Thyroid gland (tissue), 4 donors: ENCODE results near the gene EVC. TPM values are rescaled to one million over a fixed set of nuclear protein-coding genes. Genes with fewer than 3 reads are reported as not detected.

Experiments used
- DNase-seq, 2 donors: peaks; one replicate each; pipeline ENCODE4 v3.0.0-alpha.2; 2019
- H3K27ac ChIP-seq, 3 donors: fragments of 200-600 bp; sonication (generic); 1 replicate in 2 of 3; 2 replicates in 1 of 3; pipeline ENCODE4 v1.5.1; 2016 to 2019; ENCODE audit warnings: mild to moderate bottlenecking in 1 of 3, moderate library complexity in 1 of 3
- H3K27me3 ChIP-seq: fragments of 200-600 bp; sonication (generic); one replicate; pipeline ENCODE4 v1.5.1; 2019
- H3K36me3 ChIP-seq, 2 donors: fragments of 200-600 bp; sonication (generic); one replicate each; pipeline ENCODE4 v1.5.1; 2016 to 2019
- H3K4me1 ChIP-seq, 2 donors: fragments of 200-600 bp; sonication (generic); one replicate each; pipeline ENCODE4 v1.5.1; 2017 to 2019
- H3K4me3 ChIP-seq, 3 donors: fragments of 200-600 bp; sonication (generic); replicated peaks in 1 of 3; 1 replicate in 2 of 3; 2 replicates in 1 of 3; pipeline ENCODE4 v1.5.1; 2016; ENCODE audit warnings: mild to moderate bottlenecking in 1 of 3
- H3K9me3 ChIP-seq: fragments of 200-600 bp; sonication (generic); one replicate; pipeline ENCODE4 v1.5.1; 2017
- POLR2A ChIP-seq, 2 donors: fragments of 450-650 bp; IDR thresholded peaks; one replicate each; pipeline ENCODE4 v1.6.1; 2017; ENCODE audit warnings: antibody characterized with exemption in 2 of 2, mild to moderate bottlenecking in 2 of 2, moderate library complexity in 1 of 2
- WGBS, 2 donors: methylation state at CpG; one replicate each; pipeline ENCODE4 v1.1.5; 2017; 5-methylcytosine and 5-hydroxymethylcytosine counted together
- intact Hi-C: fragments of 100-400 bp; cut with DNase I; formaldehyde crosslinking; loops from one replicate; pipeline ENCODE4 v1.15.1; 2023
- total RNA-seq, 4 donors: library from RNA; depleted of rRNA; stranded (reverse); fragments of >200 nt; gene quantifications; one replicate each; pipeline ENCODE4 v1.2.3, GENCODE V29; 2016
- TF ChIP-seq, protein P1 (sequence below), 6 experiments: fragments of 200-600 bp in 3 of 6; fragments of 450-650 bp in 3 of 6; sonication (generic) in 3 of 6; IDR thresholded peaks; one replicate each; pipeline ENCODE4 v1.5.1; 2016 to 2019; ENCODE audit warnings: antibody characterized with exemption in 6 of 6, mild to moderate bottlenecking in 2 of 6, inconsistent platforms in 1 of 6, moderate library complexity in 1 of 6

The EVC gene
- total RNA-seq, 4 donors from 2014 or later = 21.4 to 43.6 (median 38.6) TPM

- 89 to 93% methylated on average over 8 of the region's 8 CpGs for WGBS, 2 donors
- Histone ChIP-seq H3K36me3 (peaks cover 0 to 5% of the 10 kb centered on the region in 2 donors), H3K9me3 (no peaks in the 10 kb centered on the region), H3K27ac (no peak overlapping the region), H3K4me1 (peaks cover 3 to 7% of the 10 kb centered on the region in 2 donors), H3K4me3 (no peak overlapping the region), H3K27me3 (no peaks in the 10 kb centered on the region)
- intact Hi-C loops = no loop called here
- no peak for TF ChIP-seq POLR2A (IDR thresholded peaks at IDR 0.05)
- TF ChIP-seq, protein P1, sequence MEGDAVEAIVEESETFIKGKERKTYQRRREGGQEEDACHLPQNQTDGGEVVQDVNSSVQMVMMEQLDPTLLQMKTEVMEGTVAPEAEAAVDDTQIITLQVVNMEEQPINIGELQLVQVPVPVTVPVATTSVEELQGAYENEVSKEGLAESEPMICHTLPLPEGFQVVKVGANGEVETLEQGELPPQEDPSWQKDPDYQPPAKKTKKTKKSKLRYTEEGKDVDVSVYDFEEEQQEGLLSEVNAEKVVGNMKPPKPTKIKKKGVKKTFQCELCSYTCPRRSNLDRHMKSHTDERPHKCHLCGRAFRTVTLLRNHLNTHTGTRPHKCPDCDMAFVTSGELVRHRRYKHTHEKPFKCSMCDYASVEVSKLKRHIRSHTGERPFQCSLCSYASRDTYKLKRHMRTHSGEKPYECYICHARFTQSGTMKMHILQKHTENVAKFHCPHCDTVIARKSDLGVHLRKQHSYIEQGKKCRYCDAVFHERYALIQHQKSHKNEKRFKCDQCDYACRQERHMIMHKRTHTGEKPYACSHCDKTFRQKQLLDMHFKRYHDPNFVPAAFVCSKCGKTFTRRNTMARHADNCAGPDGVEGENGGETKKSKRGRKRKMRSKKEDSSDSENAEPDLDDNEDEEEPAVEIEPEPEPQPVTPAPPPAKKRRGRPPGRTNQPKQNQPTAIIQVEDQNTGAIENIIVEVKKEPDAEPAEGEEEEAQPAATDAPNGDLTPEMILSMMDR (IDR thresholded peaks at IDR 0.05) = no peak
- no peak for DNase-seq
Observed at GRCh38 chr4:5701971-5702370, 9.0 kb upstream of the EVC start.

- Histone ChIP-seq H3K4me3 (no peak overlapping the region), H3K9me3 (no peaks in the 10 kb centered on the region), H3K27me3 (no peaks in the 10 kb centered on the region), H3K36me3 (no peaks in the 10 kb centered on the region), H3K27ac (no peak overlapping the region), H3K4me1 (peaks cover 12 to 19% of the 10 kb centered on the region in 2 donors)
- intact Hi-C loops = no loop called here
- DNase-seq = no peak
- WGBS, 2 donors = 93 to 99% methylated on average over 5 of the region's 5 CpGs
- TF ChIP-seq POLR2A (IDR thresholded peaks at IDR 0.05) = no peak
- TF ChIP-seq, protein P1 (IDR thresholded peaks at IDR 0.05) = no peak
Observed at GRCh38 chr4:5703831-5704230, 7.2 kb upstream of the EVC start.

GRCh38 chr4:5704276-5704675, 6.7 kb upstream of the EVC start:
- 87 to 92% methylated on average over 6 of the region's 6 CpGs for WGBS, 2 donors
- H3K4me1 ChIP-seq = peaks cover 12 to 23% of the 10 kb centered on the region in 2 donors
- H3K4me3 ChIP-seq = no peak overlapping the region
- DNase-seq = no peak
- H3K9me3 ChIP-seq = no peaks in the 10 kb centered on the region
- H3K27me3 ChIP-seq = no peaks in the 10 kb centered on the region
- no peak overlapping the region for H3K27ac ChIP-seq
- TF ChIP-seq POLR2A (IDR thresholded peaks at IDR 0.05) = no peak
- TF ChIP-seq, protein P1 (IDR thresholded peaks at IDR 0.05) = no peak
- H3K36me3 ChIP-seq = no peaks in the 10 kb centered on the region
- intact Hi-C loops = no loop called here

DNA sequence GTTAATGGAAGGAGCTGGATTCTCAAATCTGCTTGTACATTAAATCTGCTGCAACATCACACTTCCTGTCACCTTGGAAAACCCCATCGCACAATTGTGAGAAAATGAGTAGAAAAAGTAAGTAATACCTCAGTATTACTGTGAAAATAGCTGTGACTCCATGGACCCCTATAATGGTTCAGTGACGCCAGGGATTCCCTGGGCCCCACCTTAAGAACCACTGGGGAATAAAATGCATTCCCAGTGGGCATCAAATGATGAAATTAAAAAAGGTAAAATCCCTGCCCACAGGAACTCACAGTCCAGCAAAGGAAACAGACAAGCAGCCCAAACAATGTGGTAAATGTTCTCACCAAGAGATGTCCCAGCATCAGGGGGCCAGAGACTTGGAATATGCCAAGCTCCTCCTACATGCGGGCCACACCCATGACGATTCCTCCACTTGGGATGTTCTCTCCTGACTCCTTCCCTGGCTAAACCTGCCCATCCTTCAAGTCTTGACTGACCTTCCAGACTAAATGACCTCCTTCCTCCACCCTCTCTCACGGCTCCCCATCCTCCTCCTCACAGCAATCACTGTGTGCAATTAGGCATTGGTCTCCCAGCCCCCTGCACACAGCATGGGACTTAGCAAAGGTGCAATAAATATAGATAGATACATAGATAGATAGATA, 5.2 kb upstream of the EVC start:
- Histone ChIP-seq H3K27me3 (no peaks in the 10 kb centered on the region), H3K4me3 (no peak overlapping the region), H3K9me3 (no peaks in the 10 kb centered on the region), H3K36me3 (no peaks in the 10 kb centered on the region), H3K4me1 (peaks cover 12 to 29% of the 10 kb centered on the region in 2 donors), H3K27ac (no peak overlapping the region)
- intact Hi-C loops = no loop called here
- no peak for TF ChIP-seq POLR2A (IDR thresholded peaks at IDR 0.05)
- no peak for DNase-seq
- WGBS, 2 donors = 78 to 83% methylated on average over 5 of the region's 5 CpGs

- Histone ChIP-seq H3K36me3 (no peaks in the 10 kb centered on the region), H3K4me1 (peaks cover 13 to 30% of the 10 kb centered on the region in 2 donors), H3K9me3 (no peaks in the 10 kb centered on the region), H3K4me3 (no peak overlapping the region), H3K27ac (no peak overlapping the region), H3K27me3 (no peaks in the 10 kb centered on the region)
- no peak for TF ChIP-seq POLR2A (IDR thresholded peaks at IDR 0.05)
- TF ChIP-seq, protein P1 (IDR thresholded peaks at IDR 0.05) = no peak
- DNase-seq = no peak
- intact Hi-C loops = no loop called here
- 90% methylated on average over 10 of the region's 11 CpGs for WGBS, 2 donors
Observed at GRCh38 chr4:5706486-5707290, 4.3 kb upstream of the EVC start.
